Stimulated activated CD4-positive, alpha-beta T cell treated with anti-CD3 and anti-CD28 coated beads, Interleukin-12 subunit alpha, Interleukin-12 subunit beta, amount 100 ng/mL, for 48 hours (primary cell): Measurements from ENCODE around the gene ORMDL2.
"Not testable (repeated sequence)": the region's sequence is repeated elsewhere in the genome, so short reads cannot be mapped to it uniquely, and the experiment has no call there.

Experiments
- DNase-seq, 3 donors: peaks; one replicate each; pipeline ENCODE4 v3.0.0-alpha.2; 2020; ENCODE audit warnings: low read depth in 2 of 3, low spot score in 1 of 3

ORMDL2 gene

DNA sequence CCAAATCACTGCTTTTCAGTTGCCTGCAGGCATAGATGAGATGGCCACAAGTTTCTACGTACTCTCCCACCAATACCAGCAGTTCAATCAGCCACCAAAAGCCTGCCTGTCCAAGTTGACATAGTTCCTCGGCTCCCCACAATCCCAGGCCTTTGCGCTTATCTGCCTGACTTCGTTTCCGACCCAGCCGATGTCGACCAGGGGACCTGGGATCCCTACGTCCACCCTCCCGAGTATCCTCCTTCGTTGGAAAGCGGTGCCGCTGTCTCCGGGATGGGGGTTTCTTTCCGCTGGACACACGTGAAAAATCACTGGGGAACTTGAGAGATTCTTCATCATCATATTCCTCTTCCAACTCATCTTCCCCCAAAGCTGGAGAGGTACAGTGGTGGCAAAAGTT lies 10.0 kb downstream of the ORMDL2 start:
- no peak for DNase-seq

- DNase-seq, result no peak
These were observed 10.5 kb downstream of the ORMDL2 start for GRCh38 chr12:55828357-55828756.

GRCh38 chr12:55829967-55830600 lies 12.2 kb downstream of the ORMDL2 start:
- peak in 1 of 3 donors; percentile 25 for DNase-seq

DNA sequence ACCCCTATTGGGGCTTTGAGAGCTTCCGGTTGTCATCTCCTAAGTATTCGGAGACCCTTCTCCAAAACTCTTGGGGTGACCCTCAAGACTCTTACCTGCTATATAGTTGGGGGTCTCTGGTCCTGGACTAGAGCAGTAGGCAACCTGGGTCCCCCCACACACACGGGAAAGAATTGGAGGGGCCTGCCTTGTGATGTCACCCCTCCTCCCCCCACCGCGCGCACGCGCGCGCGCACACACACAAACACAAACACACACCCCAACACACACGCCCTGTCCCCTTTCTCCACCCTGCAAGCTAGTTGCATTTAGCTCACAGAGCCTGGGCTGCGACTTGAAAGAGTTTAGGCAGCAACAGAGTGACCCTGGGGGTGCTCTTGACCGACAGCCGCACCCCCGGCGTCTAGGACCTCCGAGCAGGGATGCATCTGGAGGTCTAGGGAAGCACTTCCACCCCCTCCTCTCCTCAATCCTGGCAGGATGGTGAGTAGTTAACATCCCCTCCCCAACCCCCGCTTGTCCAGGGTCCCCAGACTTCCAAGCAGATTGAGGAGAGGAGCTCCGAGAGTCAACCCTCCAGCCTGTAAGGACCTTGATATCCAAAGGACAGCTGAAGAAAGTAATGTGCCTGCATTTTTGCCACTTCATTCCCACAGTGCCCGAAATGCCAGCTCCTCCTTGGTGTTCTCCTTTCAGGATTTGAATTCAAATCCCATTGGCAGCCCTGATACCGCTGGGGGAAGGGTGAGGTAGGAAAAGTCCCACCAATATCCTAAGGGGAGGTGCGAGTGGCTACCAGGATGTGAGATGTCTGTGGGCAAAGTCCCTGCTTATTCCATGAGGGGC lies 13.0 kb downstream of the ORMDL2 start:
- no peak for DNase-seq

DNA sequence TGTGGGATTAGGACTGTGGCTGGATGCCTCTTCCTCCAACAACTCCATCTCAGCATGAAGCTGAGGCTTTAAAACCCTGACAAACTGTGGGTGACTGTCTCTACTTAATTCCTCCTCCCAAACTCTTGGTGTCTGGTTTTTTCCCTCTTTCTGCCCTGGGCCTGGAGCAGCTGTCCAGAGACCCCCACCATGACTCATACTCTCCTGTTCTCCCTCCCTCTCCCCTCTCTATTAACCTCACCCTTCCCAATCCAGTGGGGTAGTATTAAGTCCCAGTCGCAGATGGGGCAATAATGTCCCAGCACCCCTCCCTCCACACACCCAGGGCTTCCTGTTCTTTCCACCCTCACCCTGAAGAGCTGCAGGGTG lies 13.6 kb downstream of the ORMDL2 start:
- DNase-seq, result no peak

DNA sequence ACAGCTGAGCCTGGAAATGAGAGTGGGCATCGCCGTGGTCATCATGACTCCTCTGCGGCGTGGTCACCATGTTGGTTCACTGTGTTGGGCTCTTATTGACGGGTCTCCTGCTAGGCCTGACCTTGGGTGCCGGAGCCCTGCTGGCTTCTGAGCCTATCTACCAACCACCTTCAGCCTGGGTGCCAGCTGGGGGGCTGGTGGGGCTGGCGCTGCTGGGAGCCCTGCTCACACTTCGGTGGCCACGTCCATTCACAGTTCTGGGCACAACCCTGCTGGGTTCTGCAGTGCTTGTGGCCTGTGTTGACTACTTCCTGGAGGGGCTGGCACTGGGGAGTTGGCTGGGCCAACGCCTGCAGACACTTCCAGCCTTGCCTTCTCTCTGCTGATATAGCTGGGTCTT lies 15.2 kb downstream of the ORMDL2 start:
- no peak for DNase-seq

DNA sequence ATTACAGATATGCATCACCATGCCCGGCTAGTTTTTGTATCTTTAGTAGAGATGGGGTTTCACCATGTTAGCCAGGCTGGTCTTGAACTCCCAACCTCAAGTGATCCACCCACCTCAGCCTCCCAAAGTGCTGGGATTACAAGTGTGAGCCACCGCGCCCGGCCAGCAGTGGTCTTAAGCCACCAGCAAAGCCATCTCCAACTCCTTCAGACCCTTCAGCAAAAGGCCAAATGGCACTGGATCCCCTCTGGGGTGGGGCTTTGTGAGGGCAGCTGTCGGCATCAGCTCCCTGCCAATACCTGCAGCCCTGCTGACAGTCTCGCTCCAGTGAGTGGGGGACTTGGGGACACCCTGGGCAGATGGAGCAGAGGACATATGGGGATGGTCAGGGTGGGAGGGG lies 16.6 kb downstream of the ORMDL2 start:
- not testable (repeated sequence) for DNase-seq

- DNase-seq, result no peak
These were observed 20.5 kb downstream of the ORMDL2 start for GRCh38 chr12:55838361-55838760.

GRCh38 chr12:55839345-55840140 lies 21.7 kb downstream of the ORMDL2 start:
- no peak for DNase-seq

- DNase-seq, result no peak
These were observed 22.9 kb downstream of the ORMDL2 start for GRCh38 chr12:55840581-55841351.

DNA sequence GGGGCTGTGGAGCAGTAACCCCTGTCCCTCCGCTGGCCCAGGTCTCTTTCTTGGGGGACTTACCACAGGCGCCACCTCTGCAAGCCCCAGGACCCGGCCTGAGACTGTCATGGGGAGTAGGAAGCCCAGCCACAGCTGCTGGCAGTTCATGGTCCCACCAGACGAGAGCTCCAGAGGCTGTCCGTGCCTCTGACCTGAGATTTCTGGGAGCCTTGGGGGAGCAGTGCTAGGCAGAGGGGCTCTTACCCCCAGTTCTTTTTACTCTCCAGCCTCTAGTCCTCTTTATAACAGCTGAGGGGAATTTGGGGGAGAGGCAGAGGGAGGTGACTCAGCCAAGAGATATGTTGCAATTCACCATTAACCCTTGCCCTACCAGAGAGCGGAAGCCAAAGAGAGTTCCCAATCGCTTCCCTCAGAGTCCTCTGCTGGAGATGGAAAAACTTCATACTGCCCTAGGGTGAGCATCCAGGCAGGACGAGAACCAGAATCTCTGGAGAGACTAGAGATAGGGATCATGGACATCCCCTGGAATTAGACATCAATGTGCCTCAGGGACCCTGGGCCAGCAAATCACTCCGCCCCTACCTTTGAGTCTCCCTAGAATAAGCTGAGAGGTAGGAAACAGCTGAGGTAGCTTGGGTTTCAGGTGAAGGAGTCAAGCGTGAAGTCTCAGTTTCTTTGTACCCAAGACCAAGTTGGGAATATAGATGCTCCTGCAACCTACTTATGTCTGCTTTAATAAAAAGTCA lies 25.0 kb downstream of the ORMDL2 start, which contains the start of gene MMP19:
Gene MMP19 (minus strand): TSS at position 256 of the 749 bp plus-strand sequence. CDS start 106 bp downstream, at position 150.
- no peak for DNase-seq

DNA sequence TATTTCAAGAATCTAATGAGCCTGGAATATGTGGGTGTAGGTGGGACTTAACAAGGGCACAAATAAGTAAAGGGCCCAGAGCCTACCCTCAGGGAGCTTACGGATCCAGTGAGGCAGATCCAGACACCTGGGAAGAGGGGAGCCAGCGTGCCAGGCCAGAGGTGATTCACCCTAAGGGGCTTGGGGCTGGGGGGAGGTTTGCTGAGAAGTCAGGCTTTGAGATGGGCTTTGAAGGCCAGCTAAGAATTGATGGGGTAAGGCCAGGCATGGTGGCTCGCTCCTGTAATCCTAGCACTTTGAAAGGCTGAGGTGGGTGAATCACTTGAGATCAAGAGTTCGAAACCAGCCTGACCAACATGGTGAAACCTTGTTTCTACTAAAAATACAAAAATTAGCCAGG lies 25.6 kb downstream of the ORMDL2 start:
- no peak for DNase-seq

- DNase-seq, result no peak
These were observed 27.1 kb downstream of the ORMDL2 start for GRCh38 chr12:55844961-55845360.

GRCh38 chr12:55845361-55845760 lies 27.5 kb downstream of the ORMDL2 start:
- no peak for DNase-seq

DNA sequence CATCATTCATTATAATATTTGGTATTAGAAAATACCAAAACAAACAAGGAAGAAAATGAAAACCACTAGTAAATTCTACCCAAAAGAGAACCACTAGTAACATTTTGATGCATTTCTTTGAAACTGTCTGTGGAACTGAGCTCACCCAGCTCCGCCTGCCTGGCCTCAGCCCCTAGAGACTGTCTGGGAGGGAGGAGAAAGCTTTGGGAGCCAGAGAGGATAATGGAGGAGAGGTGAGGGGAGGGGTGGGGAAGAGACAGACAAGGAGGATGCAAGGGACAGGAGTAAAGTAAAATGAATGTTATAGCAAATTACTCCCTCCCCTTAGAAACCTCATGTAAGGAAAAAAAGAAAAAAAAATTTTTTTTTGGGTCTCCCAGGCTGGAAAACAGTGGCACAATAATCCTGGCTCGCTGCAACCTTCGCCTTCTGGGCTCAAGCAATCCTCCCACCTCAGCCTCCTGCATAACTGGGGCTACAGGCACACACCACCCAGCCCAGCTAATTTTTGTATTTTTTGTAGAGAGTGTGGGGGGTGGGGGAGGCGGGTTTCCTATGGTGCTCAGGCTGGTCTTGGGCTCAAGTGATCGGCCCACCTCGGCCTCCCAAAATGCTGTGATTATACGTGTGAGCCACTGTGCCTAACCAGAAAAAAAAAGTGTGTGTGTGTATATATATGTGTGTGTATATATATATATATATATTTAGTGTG lies 28.1 kb downstream of the ORMDL2 start:
- DNase-seq, result no peak

DNA sequence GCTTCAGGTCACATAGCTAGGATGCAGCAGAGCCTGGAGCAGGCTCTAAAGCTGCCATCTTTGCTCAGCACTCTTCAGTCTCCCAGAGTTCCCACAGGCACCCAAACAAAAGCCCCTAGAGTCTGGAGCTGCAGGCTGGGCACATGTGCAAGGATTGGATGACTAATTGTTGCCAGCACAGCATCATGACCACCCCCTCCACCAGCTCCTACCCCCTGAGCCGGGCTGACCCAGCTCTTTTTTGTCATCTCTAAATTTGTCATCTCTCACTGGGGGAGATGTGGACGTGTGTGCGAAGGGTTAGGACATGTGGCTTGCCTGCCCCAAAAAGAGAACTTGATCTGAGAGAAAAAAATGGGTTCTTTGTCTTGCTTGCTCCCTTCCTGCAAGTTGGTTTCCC lies 29.2 kb downstream of the ORMDL2 start:
- DNase-seq, result no peak

DNA sequence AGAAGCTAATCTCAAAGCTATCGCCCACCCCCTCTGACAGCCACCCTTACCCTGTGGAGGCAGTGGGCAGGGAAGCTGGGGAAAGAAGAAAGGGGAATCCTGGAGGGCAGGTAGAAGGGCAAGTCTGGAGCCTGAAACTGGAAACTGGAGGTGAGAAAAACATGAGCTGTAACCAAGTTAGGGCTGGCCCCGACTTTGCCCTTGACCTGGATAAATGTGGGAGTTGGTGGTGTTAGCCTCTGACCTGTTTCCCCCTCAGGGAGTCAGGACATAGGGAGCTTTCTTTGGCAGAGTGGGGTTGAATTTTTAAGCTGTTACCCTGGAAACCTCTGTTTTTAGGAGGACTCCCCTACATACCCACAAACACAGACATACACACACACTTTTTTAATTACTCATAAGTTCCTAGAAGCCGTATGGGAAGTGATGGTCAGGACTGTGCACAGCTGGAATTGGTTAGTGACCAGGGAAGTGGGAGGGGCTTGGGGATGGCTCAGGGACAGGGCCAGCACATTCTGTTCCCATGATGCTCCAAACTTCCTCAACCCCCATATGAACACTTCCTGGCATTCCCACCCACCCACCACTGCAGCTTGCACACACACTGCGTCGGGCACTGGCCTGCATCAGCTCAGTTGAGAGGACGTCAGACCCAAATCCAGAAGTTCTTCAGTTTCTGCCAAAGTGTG lies 29.9 kb downstream of the ORMDL2 start:
- DNase-seq, result no peak

- DNase-seq, result no peak
These were observed 31.9 kb downstream of the ORMDL2 start for GRCh38 chr12:55849616-55850343.
